UCSD-AML1 (cell line): ENCODE results near the gene BPIFB4.
"Not testable (repeated sequence)": the region's sequence is repeated elsewhere in the genome, so short reads cannot be mapped to it uniquely, and the experiment has no call there.

Experiments
- DNase-seq: peaks from one replicate; lab custom pipeline; 2025; ENCODE audit not compliant: unreplicated experiment; lab: John Stamatoyannopoulos, UW

Gene BPIFB4

DNA sequence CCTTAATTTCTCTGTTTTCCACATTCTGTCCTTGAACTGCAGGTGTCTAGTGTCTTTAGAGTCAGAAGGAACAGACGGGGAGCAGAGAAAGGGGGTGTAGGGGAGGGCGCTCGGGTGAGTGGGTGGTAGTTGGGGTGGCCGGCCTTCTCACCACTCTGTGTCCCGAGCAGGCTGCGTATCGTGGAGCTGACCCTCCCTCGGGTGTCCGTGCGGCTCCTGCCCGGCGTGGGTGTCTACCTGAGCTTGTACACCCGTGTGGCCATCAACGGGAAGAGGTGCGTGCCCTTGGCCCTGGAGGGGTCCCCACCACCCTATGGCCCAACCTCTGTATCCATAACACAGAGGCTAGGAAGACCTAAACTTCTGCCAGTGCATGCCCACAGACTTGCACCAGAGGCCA, 5.3 kb downstream of the BPIFB4 start:
- no peak for DNase-seq

DNA sequence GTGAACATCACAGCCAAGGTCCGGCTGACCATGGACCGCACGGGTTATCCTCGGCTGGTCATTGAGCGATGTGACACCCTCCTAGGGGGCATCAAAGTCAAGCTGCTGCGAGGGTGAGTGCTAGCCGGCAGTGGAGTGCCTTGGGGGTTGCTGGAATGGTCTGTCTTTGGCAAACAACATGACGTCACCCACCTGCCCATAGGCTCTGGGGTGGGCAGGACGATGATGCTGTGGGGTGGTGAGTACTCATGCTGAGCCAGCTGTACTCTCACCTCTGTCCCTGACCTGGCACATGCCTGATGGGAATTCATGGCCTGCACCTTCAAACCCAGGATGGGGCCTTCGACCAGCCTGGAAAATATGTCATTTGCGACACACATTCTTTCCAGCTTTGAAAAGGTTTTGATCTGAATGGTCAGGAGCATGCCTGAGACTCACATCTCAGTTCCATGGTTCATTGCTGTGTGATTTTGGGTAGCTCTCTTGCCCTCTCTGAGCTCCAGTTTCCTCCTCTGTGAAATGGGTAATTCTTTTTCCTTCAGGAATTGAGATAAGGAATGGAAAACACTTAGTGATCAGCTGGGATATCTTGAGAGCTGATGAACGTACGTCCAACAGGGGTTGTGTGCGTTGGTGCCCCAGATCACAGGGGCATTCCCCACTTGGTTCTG, 6.7 kb downstream of the BPIFB4 start:
- DNase-seq: no peak

DNA sequence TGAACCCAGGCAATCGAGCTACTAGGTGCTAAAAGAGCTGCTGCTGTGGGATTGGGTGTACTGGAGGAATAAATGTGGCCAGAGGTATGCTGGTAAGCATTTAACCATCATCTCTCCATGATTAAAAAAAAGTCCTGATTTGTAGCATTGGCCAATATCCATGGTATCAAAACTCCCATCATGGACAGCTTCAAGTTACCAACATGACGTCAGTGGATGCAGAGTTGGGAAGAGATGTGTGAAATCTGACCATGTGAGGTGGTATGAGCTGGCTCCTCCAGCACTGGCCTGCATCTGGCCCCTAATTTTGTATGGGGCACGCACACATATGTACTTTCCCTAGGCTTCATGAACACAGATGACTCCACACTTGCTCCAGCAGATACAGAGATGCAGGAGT, 11.7 kb downstream of the BPIFB4 start:
- no peak for DNase-seq

DNA sequence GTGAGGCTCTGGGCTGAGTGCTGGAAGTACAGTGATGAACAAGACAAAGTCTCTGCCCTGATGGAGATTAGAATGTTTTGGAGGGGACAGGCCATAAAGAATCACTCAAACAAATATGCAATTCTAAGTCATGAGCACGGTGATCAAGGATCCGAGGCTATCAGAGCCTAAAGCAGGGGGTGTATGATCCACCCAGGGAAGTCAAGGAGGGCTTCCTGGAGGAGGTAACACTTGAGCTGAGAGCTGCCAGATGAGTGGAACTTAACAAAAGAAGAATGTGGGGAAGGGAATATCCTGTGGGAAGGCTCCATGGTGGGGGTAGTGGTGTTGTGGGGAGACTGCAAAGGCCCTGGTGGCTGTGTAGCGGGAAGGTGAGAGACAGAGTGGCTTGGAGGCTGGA, 12.2 kb downstream of the BPIFB4 start:
- DNase-seq: no peak

DNA sequence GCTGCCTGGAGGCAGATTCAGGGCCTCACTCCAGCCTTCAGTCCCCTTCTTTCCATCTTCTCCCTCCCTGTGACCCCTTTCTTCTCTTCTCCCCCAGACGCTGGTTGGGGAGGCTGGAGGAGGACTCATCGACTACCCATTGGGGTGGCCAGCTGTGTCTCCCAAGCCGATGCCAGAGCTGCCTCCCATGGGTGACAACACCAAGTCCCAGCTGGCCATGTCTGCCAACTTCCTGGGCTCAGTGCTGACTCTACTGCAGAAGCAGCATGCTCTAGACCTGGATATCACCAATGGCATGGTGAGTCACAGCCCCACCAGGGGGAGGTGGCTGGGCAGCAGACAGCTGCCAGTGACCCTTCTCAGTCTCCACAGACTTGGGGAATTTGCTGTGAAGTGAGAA, 12.9 kb downstream of the BPIFB4 start:
- no peak for DNase-seq

DNA sequence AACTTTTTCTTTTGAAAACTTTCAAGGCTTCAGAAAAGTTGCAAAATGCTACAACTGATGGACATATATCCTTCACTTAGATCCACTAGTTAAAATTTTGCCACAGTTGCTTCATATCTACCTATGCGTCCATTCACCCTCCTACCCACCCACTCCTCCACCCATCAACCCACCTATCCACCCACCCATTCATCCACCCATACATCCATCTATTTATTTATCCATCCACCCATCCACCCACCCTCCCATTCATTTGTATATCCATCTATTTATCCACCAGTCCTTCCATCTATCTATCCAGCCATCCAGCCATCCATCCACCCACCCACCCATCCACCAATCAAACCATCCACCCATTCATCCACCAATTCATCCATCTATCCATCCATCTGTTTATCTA, 13.6 kb downstream of the BPIFB4 start:
- DNase-seq: no peak

DNA sequence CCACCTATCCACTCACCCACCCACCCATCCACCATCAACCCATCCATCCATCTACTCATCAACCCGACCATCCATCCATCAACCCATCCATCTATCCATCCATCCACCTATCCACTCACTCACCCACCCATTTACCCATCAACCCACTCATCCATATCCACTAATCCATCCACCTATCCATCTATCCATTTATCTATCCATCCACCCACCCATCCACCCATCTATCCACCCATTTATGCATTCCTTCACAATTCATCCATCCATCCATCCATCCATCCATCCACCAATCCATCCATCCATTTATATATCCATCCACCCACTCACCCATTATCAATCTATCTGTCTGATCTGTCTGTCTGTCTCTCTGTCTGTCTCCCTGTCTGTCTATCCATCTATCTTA, 14.1 kb downstream of the BPIFB4 start:
- no peak for DNase-seq

DNA sequence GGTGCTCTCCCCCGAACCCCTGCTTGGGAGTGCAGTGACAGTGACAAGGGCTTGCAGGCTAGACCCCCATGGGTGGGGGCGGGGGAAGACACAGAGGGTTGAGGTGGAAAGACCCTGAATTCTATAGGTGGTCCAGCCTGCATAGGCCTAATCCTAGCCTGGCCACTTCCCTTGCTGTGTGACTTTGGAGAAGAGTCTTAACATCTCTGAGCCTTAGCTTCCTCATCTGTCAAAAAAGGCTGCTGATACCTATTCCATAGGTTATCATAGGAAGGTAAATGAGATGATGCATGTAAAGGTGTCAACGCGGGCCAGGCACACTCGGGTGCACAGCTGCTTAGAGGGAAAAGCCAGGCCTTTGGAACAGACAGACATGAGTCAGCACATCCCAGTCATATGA, 15.8 kb downstream of the BPIFB4 start:
- no peak for DNase-seq

DNA sequence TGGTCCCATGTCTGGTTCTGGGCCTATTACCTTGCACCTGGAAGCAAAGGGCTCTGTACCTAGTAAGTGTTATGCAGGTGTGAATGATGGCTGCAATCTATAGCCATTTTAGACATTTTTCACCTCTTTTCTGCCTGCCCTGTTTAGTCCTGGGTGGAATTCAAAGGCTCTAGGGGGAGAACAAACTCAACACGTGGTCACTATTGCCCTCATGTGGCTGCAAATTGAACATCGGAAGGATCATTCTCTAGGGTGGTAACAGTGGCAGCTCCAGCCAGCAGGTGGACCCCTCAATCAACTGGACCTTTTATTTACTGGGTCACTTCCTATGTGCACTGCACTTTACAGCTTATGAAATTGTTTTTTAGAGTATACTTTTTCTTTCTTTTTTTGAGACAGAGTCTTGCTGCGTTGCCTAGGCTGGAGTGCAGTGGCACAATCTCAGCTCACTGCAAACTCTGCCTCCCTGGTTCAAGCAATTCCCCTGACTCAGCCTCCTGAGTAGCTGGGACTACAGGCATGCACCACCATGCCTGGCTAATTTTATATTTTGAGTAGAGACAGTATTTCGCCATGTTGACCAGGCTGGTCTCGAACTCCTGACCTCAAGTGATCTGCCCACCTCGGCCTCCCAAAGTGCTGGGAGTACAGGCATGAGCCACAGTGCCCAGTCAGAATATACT, 16.6 kb downstream of the BPIFB4 start:
- peak; percentile 47 for DNase-seq

DNA sequence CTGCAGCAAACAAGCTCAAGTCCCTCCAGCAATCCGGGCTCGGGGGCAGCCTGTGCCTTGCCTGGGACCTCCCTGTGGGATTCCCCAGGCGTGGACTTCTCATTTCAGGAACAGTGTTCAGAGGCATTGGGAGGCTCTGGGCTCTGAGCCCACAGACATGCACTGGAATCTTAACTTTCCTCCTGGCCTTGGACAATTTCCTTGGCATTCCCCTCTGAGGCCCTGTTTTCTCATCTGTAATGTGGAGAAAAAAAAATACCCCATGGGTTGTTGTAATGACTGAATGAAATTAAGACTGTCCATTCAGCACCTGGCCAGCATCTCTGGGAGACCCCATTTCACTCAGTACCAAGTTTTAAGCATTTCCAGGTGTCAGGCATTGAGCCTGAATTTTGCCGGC, 17.6 kb downstream of the BPIFB4 start:
- DNase-seq: no peak

DNA sequence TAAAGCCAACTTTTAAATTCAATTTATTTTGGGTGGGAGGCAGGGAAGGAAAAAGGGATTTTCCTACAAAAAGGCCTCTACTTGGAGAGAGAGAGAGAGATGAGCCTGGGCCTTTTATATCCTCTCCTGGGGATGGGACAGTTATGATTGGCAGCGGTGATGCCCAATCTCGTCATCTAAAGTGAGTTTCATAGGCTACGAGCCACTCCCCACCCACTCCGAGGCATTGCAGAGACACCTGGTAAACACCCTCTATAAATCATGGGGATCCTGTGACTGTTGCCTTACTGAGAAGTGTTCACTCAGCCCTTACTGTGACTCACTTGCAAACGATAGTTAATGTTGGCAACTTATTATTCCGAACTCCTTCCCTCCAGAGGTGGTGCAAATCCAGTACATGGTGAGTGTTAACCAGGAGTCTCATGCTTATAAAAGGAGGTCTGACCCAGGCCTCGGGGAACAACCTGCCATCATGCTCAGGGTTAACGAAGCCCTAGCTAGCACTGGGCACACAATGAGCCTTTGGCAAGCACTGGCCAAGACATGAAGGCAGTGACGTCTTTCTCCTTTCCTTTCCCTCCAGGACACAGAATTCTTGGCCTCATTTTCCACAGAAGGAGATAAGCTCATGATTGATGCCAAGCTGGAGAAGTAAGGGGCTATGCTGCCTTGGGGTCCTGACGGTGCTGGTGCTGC, 20.5 kb downstream of the BPIFB4 start:
- no peak for DNase-seq

DNA sequence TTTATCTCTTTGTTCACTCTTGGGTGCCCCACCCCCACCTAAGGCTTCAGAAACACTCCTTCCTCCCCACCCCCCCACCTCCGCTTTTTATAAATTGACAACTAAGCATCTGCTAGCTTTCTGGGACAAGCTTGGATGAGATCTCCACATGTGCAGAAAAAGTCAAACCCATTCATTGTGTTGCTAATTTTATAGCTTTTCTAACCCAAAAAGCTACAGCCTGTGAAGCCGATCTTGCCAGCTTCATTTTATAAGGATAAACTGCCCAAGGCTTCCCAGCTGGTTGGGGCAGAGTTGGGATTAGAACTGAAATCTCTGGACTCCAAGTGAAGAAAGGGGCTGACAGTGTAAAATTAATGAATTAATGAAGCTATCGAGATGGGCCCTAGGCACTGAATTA, 24.1 kb downstream of the BPIFB4 start:
- no peak for DNase-seq

DNA sequence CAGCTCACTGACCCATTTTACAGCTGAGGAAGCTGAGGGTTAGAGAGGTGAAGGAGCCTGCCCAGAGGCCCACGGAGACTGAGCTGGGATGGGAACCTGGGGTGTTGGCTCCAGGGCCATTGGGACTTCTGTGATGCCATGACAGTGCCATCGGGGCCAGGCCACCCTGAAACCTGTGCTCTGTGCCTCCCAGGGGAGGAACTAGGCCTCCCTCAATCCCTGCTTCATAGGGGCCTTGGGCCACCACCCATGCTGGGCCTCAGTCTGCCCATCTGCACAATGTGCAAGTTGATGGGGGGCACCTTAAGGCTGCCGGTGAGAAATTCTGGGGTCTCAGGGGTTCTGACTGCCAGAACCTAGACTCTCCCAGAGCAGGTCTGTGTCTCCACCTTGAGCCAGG, 24.9 kb downstream of the BPIFB4 start:
- DNase-seq: no peak

DNA sequence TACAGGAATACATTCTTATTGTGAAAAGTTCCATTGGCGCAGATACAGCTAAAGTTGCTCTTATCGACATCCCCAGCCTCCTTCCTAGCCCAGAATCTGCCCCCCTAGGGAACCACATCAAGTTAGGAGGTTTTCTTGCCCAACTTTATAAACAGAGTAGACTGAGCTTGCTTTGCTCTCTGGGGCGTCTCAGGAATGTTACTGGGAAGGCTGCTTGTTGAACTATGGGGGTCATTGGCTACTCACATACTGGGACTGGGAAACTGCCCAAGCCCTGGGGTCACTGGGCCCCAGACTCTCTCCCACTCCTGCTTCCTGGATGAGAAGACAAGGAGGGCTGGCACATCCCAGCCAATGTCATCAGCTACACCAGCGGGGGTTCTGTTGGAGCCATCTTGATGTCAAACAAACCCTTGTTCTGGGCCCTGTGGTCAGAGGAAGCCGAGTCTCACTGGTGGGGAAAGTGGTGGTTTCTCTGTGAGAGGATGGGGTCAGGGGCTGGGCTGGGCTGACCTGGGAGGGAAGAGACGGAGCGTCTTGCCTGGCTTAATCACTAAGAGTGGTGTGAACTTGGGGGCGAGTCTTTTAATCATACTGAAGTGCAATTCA, 26.0 kb downstream of the BPIFB4 start:
- DNase-seq: no peak

DNA sequence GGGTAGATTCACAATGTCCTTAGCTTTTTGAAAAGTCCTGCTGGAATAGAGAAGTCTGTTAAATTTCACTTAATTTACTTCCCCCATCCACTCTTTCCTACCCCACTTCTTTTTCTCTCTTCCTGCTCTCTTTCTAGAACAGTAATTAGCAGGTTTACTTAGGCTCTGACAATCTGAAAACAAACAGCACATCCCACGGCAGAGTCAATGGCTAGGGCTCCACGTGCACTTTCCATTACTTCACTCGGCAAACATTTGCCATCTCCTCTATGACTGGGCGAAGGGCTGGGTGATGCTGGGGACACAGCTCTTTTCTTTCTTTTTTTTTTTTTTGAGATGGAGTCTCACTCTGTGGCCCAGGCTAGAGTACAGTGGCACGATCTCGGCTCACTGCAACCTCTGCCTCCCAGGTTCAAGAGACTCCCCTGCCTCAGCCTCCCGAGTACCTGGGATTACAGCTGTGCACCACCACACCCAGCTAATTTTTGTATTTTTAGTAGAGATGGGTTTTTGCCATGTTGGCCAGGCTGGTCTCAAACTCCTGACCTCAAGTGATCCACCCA, 26.7 kb downstream of the BPIFB4 start:
- DNase-seq: not testable (repeated sequence)

DNA sequence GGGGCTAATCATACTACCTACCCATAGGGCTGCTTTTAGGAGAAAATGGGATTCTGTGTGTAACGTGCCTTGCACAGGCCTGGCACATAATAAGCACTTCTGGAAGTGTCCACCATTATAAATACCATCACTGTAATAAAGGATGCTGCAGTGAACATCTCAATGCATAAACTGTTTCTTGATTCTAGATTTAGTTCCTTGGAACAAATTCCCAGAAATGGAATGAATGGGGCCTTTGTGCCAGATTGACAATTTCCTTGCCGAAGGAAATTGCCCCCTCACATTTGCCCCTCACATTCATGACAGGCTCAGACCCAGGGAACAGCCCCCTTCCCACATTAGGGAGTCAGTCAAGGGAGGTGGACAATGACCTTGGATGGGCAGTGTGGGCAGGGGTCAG, 29.2 kb downstream of the BPIFB4 start:
- no peak for DNase-seq

DNA sequence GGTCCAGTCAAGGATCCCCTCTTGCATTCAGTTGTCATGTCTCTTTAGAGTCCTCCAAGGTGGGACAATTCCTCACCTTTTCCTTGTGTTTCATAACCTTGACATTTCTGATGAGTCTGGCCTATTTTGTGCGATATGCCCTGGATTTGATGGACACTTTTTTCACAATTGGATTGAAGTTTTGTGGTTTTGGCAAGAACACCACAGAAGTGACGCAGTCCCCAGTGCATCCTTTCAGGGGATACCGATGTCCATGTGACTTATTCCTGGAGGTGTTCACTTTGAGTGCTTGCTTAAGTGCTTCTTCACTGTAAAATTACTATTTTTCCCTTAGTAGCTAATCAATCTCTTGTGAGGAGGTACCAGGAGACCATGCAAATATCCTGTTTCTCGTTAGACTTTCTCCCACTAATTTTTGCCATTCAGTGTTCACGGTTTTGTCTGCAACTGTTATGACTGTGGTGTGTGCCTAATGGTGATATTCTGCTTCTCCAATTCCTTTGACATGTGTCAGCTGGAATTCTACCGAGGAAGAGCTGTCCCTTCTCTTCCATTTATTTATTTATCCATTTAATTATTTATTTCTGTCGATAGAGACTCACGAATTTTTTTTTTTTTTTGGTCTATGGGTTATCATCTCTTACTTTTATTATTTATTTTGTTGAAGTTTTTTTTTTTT, 30.8 kb downstream of the BPIFB4 start:
- DNase-seq: no peak

DNA sequence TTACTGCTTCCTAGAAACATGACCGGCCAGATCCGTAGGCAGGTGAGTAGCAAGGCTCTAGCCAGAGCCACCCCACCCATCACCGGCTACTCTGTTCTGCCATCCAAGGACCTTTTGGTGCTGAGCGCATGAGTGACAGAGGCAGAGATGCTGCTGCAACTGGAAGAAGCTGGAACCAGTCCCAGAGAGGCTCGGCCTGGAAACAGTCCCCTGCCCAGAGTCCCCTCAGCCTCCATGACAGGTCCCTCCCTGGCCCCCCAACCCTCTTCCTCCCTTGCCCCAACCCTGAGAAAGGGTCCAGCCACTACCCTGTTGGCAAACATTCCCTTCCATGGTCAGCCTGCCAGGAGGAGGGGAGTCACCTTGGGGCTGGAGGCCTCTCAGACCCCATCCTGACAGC, 31.9 kb downstream of the BPIFB4 start:
- DNase-seq: no peak

DNA sequence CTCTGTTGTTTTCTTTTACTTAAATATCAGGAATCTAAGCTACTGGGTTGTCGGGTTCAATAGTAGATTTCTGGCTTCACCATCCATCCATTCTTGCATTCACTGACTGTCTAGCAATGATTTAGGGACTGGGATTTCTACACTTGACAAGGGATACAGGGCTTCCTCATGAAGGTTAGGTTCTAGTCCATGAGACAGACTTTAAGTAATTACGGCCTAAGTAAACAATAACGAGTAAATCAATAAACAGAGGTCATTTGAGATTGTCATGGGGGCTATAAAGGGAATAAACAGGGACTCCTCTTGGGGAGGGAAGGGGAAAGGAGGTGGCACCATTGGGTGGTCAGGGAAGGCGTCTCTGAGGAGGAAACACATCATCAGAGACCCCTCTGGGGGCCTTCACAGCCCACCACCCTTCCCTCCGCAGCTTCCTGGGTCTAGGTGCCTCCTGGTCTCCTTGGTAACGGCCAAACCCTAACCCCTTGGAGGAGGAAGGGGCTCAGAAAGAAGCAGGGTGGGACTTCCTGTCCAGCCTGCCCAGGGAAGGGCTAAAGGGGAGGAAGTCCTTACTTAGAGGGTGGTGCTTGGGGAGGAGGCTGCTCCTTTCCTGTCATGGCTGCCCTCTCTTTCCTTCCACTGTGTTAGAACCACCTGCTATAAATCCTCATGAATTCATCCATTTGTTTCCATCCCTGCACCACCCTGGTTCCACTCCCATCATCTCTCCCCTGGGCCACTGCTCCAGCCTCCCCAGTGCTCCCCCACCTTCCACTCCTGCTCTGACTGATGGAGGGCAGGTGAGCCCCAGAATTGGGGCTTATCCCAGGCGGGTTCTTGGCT, 33.3 kb downstream of the BPIFB4 start:
- DNase-seq: no peak

DNA sequence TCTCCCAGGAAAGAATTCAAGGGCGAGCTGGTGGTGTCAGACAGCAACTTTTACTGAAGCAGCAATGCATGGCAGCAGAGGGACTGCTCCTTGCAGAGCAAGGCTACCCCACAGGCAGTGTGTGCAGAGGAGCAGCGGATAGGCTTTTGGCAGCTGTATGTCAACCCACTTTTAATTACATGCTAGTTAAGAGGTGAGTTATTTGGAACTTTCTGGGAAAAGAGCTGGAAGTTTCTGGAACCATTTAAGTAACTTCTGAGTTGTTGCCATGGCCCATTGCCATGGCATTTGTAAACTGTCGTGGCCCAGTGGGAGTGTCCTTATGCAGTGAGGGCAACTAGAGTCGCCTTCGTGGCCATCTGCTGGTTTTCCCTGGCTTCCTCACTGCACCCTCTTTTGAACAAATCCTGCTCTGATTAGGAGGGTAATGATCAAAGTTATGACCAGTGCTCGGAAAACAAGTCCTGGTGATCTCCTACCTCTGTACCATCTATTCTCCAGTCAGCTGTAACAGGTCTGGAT, 34.0 kb downstream of the BPIFB4 start:
- DNase-seq: no peak
